GM18870 (cell line): Measurements from ENCODE around the gene OSBP.
"Not testable (repeated sequence)": the region's sequence is repeated elsewhere in the genome, so short reads cannot be mapped to it uniquely, and the experiment has no call there.

Experiments used
- ATAC-seq: cut with Tn5 transposase; IDR thresholded peaks from one replicate; pipeline ENCODE4 v1.9.1; 2021; ENCODE audit warnings: moderate library complexity; ENCODE audit not compliant: unreplicated experiment

Gene OSBP

GRCh38 chr11:59556115-59556916 lies 59.3 kb downstream of the OSBP start:
- ATAC-seq = no peak

GRCh38 chr11:59555601-59556114 lies 59.9 kb downstream of the OSBP start:
- ATAC-seq = no peak

GRCh38 chr11:59553323-59553722 lies 62.3 kb downstream of the OSBP start:
- no peak for ATAC-seq

DNA sequence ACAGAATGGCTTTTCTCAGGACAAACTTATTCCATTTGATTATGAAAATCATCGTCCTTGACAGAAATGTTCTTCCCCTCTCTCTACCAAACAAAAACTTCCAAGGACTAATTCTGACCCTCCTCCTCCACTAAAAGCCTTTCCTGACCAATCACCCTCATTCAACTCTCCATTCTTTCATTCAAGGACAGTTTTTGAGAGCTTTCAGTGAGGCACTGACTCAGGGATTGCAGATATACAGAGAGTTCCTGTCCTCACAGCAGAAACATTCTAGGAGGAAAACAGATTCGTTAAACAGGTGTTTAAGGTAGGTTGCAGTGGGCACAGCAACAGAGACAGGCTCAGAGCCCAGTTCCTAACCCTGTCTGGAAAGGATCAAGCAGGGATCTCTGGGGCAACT lies 62.7 kb downstream of the OSBP start:
- no peak for ATAC-seq

DNA sequence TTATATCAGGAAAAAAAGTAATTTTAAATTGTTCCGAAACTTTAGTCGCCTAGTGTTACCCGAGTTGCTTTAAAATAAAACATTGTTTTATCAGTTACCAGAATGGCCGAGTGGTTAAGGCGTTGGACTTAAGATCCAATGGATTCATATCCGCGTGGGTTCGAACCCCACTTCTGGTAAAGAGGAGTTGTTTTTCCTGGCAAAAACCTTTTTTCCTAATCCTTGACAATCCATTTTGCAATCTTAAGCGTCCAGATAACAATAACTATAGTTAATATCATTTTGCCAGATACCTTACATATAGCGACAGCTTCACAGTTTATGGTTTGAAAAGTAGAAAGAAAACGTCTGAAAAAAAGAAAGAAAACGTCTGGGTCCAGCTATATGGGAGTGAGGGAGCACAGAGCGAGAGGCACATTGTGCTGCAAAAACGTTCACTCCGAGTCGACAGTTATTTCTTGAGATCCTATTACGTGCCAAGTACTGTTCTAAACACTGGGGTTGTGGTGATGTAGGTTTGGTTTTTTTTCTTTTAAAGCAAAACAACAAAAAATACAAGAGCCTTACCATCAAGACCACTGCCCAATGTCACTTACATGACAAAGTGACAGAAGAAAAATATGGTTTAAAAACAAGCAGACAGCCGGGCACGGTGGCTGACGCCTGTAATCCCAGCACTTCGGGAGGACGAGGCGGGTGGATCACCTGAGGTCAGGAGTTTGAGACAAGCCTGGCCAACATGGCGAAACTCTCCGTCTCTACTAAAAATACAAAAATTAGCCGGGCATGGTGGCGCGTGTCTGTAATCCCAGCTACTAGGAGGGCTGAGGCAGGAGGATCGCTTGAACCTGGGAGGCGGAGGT lies 63.7 kb downstream of the OSBP start:
- ATAC-seq = no peak

DNA sequence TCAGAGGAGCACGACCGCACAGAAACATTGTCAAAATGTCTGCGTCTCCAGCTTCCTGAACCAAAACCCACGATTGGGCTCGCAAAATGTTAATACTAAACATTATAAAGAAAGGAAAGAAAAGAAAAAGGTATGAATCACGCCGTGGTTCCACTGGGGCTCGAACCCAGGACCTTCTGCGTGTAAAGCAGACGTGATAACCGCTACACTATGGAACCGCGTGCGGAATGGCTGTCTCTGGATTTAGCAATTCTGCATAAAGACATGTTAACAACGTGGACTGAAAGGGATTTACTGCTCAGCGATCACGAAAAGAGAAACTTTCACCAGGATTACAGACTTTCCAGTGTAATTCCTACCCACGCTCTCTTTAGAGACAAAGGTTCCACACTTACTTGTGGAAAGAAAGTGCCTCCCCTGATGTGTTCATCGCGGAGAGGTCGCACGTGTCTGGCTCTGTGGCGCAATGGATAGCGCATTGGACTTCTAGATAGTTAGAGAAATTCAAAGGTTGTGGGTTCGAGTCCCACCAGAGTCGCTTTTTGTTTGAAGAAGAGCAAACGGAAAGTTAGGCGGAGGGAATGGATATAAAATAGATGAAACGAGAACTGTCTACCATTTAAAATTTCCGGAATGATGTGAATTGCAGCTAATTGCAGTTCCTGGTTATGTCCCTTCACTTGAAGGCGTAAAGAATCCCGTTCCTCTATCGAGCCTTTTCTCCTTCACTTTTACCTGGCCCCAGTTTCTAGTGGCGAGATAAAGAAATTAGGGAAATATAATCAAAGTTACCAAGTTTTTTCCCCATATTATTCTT lies 64.5 kb downstream of the OSBP start:
- peak; percentile 44 for ATAC-seq

GRCh38 chr11:59550368-59550841 lies 65.2 kb downstream of the OSBP start:
- peak; percentile 81 for ATAC-seq

- no peak for ATAC-seq
Measured at GRCh38 chr11:59548309-59548656, 67.3 kb downstream of the OSBP start.

DNA sequence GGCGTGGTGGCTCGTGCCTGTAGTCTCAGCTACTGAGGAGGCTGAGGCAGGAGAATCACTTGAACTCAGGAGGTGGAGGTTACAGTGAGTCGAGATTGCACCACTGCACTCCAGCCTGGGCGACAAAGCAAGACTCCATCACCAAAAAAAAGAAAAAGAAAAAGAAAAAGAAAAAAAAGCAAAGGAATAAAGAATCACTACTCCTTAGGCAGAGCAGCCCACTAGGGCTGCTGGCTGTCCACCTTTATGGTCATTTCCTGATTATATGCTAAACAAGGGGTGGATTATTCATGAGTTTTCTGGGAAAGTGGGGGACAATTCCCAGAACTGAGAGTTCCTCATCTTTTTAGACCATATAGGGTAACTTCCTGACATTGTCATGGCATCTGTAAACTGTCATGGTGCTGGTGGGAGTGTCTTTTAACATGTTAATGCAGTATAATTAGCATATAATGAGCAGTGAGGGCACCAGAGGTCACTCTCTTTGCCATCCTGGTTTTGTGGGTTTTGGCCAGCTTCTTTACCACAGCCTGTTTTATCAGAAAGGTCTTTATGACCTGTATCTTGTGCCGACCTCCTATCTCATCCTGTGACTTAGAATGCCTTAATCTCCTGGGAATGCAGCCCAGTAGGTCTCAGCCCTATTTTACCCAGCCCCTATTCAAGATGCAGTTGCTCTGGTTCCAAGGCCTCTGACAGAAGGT lies 67.8 kb downstream of the OSBP start:
- not testable (repeated sequence) for ATAC-seq

DNA sequence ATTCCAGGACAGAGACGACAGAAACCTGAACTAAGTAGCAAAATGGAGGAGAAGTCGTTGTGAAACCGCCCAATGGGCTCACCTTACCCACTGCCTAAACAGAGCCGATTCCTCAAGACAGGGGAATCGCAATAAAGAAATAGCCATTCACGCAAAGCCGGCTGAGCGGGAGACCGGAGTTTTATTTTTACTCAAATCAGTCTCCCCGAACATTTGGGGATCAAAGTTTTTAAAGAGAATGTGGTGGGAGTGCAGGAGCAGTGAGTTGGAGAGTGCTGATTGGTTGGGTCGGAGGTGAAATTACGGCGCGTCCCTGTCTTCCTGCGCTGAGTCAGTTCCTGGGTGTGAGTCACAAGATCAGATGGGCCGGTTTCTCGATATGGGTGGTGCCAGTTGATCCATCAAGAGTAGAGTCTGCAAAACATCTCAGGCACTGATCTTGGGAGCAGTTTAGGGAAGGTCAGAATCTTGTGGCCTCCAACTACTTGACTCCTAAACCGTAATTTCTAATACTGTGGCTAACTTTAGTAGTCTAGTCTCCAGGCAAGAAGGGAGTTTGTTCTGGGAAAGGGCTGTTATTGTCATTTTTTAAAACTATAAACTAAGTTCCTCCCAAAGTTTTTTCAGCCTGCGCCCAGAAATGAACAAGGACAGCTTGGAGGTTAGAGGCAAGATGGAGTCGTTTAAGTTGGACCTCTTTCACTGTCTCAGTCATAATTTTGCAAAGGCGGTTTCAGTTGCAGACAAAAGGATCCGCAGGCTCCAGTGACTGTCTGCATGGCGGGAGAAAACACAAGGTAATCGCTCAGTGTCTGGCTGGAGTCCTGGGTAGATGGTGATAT lies 70.2 kb downstream of the OSBP start:
- no peak for ATAC-seq

DNA sequence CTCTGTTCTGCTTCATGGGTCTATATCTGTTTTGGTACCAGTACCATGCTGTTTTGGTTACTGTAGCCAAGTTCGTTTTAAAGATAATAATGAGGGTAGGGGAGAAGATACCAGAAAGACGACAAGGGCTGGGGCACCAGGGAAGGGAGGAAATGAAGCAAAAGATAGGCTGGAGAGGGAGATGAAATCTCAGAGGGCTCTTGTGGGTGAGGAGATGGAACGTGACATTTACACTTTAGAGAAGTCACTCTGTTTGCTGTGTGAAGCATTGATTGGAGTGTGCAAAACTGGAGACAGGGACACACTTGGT lies 70.8 kb downstream of the OSBP start:
- no peak for ATAC-seq

GRCh38 chr11:59543713-59544112 lies 71.9 kb downstream of the OSBP start:
- not testable (repeated sequence) for ATAC-seq

DNA sequence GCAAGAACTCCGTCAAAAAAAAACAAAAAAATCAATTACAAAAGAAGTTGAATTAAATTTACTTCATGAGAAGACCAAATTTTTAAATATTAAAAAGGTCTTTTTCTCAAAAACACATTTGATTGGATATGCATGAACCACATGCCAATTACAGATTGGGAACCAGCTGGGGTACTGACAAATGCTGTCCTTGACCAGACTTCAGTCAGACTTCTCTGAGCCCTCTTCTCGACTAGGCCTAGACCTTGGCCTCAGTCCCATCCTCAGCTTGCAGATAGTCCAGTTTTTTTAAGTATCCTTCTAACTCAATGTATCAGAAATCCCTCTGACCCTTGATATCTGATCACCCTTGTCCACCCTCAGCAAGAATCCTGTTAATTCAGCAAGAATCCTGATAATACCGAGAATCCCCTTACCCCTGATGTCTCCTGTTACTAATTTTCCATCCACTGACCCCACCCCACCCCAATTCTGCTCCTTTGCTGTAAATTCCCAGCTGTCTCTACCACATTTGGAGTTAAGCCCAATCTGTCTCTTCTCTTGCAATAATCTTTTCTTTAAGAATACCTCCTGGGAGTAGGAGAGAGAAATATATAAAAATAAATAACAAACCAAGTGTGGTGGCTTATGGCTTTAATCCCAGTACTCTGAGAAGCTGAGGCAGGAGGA lies 73.3 kb downstream of the OSBP start:
- no peak for ATAC-seq

- no peak for ATAC-seq
Measured at GRCh38 chr11:59534676-59535075, 80.9 kb downstream of the OSBP start.

DNA sequence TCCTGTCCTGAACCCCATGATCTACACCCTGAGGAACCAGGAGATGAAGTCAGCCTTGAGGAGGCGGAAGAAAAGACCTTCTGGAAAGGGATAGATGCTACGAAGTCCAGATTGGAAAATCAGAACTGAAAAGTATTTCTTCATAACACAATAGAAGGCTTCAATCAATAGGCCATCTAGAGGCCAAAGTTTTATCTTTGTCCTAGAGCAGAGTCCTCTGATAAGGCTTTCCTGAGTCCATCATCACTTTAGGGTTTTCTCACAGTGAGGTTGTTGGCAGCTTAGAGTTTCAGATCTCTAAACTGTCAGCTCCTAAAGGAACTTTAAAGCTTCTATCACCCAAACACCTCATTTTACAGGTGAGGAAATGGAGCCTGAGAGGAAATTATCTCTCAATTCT lies 83.0 kb downstream of the OSBP start:
- no peak for ATAC-seq

DNA sequence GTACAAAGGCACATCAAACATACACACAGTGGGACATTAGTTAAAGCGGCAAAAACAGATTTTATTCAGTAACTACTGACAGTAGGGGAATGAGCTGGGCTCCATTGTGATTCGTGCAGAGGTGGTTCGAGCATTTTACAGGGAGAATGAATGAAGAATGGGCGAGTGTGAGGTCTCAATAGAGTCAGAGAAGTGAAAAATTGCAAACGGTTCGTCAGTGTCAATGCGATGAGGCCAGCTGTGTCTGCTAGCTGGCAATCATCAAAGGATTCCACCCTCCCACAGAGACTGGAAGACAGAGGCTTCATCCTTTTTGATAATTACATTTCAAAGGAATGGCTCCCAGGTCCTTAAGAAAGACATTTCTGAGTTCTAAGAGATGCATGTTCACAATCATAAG lies 86.9 kb downstream of the OSBP start:
- no peak for ATAC-seq
